ENCODE results near the gene CDK5RAP2. TPM values are rescaled to one million over a fixed set of nuclear protein-coding genes. Genes with fewer than 3 reads are reported as not detected.

CDK5RAP2 gene
- total and polyA plus RNA-seq, 2 experiments from 2014 or later = 52.6 to 77.0 TPM

GRCh38 chr9:120619751-120620655, 40.0 kb upstream of the CDK5RAP2 start:
- peak overlapping the region; percentile 50 for H2AFZ ChIP-seq
- H3K4me1 ChIP-seq (ENCODE audit: insufficient read depth) = peaks cover 25% of the 10 kb centered on the region
- no peak overlapping the region for H3K4me2 ChIP-seq (ENCODE audit: unreplicated experiment)
- H3K27me3 ChIP-seq (replicated peaks; ENCODE audit: insufficient read depth) = no peaks in the 10 kb centered on the region
- no peak for TF ChIP-seq EZH2phosphoT487 (IDR thresholded peaks at IDR 0.05; ENCODE audit: insufficient read depth, low read depth)
- TF ChIP-seq EZH2 (IDR thresholded peaks at IDR 0.05; ENCODE audit: insufficient read depth, poor library complexity, severe bottlenecking) = no peak
- H4K20me1 ChIP-seq (ENCODE audit: insufficient read depth) = no peaks in the 10 kb centered on the region
- no peaks in the 10 kb centered on the region for H3K9me2 ChIP-seq (ENCODE audit: insufficient read depth)
- no peaks in the 10 kb centered on the region for H3K36me3 ChIP-seq (ENCODE audit: low read depth)
- H3K9ac ChIP-seq = no peak overlapping the region
- H3K79me2 ChIP-seq (ENCODE audit: insufficient read depth) = no peaks in the 10 kb centered on the region
- no peak overlapping the region for H3K4me3 ChIP-seq
- H3F3A ChIP-seq (ENCODE audit: insufficient read depth) = peaks cover 10% of the 10 kb centered on the region
- no peaks in the 10 kb centered on the region for H3K9me3 ChIP-seq (ENCODE audit: low read depth)
- DNase-seq = peak; percentile 82
- in situ Hi-C loops (cut with MboI) = no loop called here
- WGBS, 2 experiments (ENCODE audit: low coverage in 1 of 2, low lambda C conversion rate in 2 of 2, missing lambda C conversion rate in 2 of 2) = 47 to 48% methylated on average over 8 of the region's 8 CpGs
- H3K27ac ChIP-seq = no peak overlapping the region

GRCh38 chr9:120616966-120617935, 37.3 kb upstream of the CDK5RAP2 start:
- Histone ChIP-seq H3K79me2 (ENCODE audit: insufficient read depth) (no peaks in the 10 kb centered on the region), H3K9me3 (ENCODE audit: low read depth) (no peaks in the 10 kb centered on the region), H3K4me1 (ENCODE audit: insufficient read depth) (peaks cover 25% of the 10 kb centered on the region), H3K27me3 (replicated peaks; ENCODE audit: insufficient read depth) (no peaks in the 10 kb centered on the region), H4K20me1 (ENCODE audit: insufficient read depth) (no peaks in the 10 kb centered on the region), H3K9ac (no peak overlapping the region), H2AFZ (peak overlapping the region; percentile 43), H3K4me2 (ENCODE audit: unreplicated experiment) (peak overlapping the region; percentile 45), H3F3A (ENCODE audit: insufficient read depth) (peaks cover 10% of the 10 kb centered on the region), H3K36me3 (ENCODE audit: low read depth) (no peaks in the 10 kb centered on the region), H3K4me3 (no peak overlapping the region), H3K27ac (peak overlapping the region; percentile 33), H3K9me2 (ENCODE audit: insufficient read depth) (no peaks in the 10 kb centered on the region)
- in situ Hi-C loops (cut with MboI) = no loop called here
- peak; percentile 58 for DNase-seq
- TF ChIP-seq EZH2phosphoT487 (IDR thresholded peaks at IDR 0.05; ENCODE audit: insufficient read depth, low read depth) = no peak
- TF ChIP-seq EZH2 (IDR thresholded peaks at IDR 0.05; ENCODE audit: insufficient read depth, poor library complexity, severe bottlenecking) = no peak

- TF ChIP-seq EZH2phosphoT487 (IDR thresholded peaks at IDR 0.05; ENCODE audit: insufficient read depth, low read depth) (no peak), EZH2 (IDR thresholded peaks at IDR 0.05; ENCODE audit: insufficient read depth, poor library complexity, severe bottlenecking) (no peak)
- 100% methylated on average over 1 of the region's 1 CpG for WGBS, 2 experiments (ENCODE audit: low coverage in 1 of 2, low lambda C conversion rate in 2 of 2, missing lambda C conversion rate in 2 of 2)
- no peaks in the 10 kb centered on the region for H3K79me2 ChIP-seq (ENCODE audit: insufficient read depth)
Observed at GRCh38 chr9:120612218-120612617, 32.3 kb upstream of the CDK5RAP2 start.

GRCh38 chr9:120611690-120612068, 31.7 kb upstream of the CDK5RAP2 start:
- Histone ChIP-seq H3K4me3 (no peak overlapping the region), H3K27ac (no peak overlapping the region), H3K9me3 (ENCODE audit: low read depth) (no peaks in the 10 kb centered on the region), H3K4me2 (ENCODE audit: unreplicated experiment) (no peak overlapping the region), H3K9ac (no peak overlapping the region), H3F3A (ENCODE audit: insufficient read depth) (no peaks in the 10 kb centered on the region), H3K4me1 (ENCODE audit: insufficient read depth) (peaks cover 12% of the 10 kb centered on the region), H3K79me2 (ENCODE audit: insufficient read depth) (no peaks in the 10 kb centered on the region), H3K27me3 (replicated peaks; ENCODE audit: insufficient read depth) (no peaks in the 10 kb centered on the region), H4K20me1 (ENCODE audit: insufficient read depth) (no peaks in the 10 kb centered on the region), H2AFZ (no peak overlapping the region), H3K9me2 (ENCODE audit: insufficient read depth) (no peaks in the 10 kb centered on the region), H3K36me3 (ENCODE audit: low read depth) (no peaks in the 10 kb centered on the region)
- no peak for DNase-seq
- in situ Hi-C loops (cut with MboI) = no loop called here
- WGBS, 2 experiments (ENCODE audit: low coverage in 1 of 2, low lambda C conversion rate in 2 of 2, missing lambda C conversion rate in 2 of 2) = 90 to 95% methylated on average over 1 of the region's 1 CpG
- TF ChIP-seq EZH2 (IDR thresholded peaks at IDR 0.05; ENCODE audit: insufficient read depth, poor library complexity, severe bottlenecking) (no peak), EZH2phosphoT487 (IDR thresholded peaks at IDR 0.05; ENCODE audit: insufficient read depth, low read depth) (no peak)

More at GRCh38 chr9:120612218-120612617, 32.3 kb upstream of the CDK5RAP2 start:
- Histone ChIP-seq H3K4me3 (no peak overlapping the region), H4K20me1 (ENCODE audit: insufficient read depth) (no peaks in the 10 kb centered on the region), H3K27ac (no peak overlapping the region), H3F3A (ENCODE audit: insufficient read depth) (no peaks in the 10 kb centered on the region), H3K27me3 (replicated peaks; ENCODE audit: insufficient read depth) (no peaks in the 10 kb centered on the region), H2AFZ (no peak overlapping the region), H3K9me2 (ENCODE audit: insufficient read depth) (no peaks in the 10 kb centered on the region), H3K4me2 (ENCODE audit: unreplicated experiment) (no peak overlapping the region), H3K4me1 (ENCODE audit: insufficient read depth) (peaks cover 17% of the 10 kb centered on the region), H3K9me3 (ENCODE audit: low read depth) (no peaks in the 10 kb centered on the region), H3K9ac (no peak overlapping the region), H3K36me3 (ENCODE audit: low read depth) (no peaks in the 10 kb centered on the region)
- peak; percentile 7 for DNase-seq
- in situ Hi-C loops (cut with MboI) = no loop called here
